Dendritic cell treated with granulocyte-macrophage colony-stimulating factor and Interleukin-4, amounts not matched to agents 40 ng/mL and 50 ng/mL, for 4 days (primary cell): ENCODE results near the gene KIF3A.

Experiments used
- H3K27ac Mint-ChIP-seq: one replicate; pipeline ENCODE4 v1.8.0; 2022; ENCODE audit warnings: mild to moderate bottlenecking, mixed read lengths
- H3K27me3 Mint-ChIP-seq: one replicate; pipeline ENCODE4 v1.8.0; 2022; ENCODE audit warnings: mild to moderate bottlenecking, mixed read lengths
- H3K36me3 Mint-ChIP-seq: one replicate; pipeline ENCODE4 v1.8.0; 2022; ENCODE audit warnings: low read depth, mixed read lengths
- H3K4me1 Mint-ChIP-seq: one replicate; pipeline ENCODE4 v1.8.0; 2022; ENCODE audit warnings: low read depth, mixed read lengths
- H3K4me3 Mint-ChIP-seq: one replicate; pipeline ENCODE4 v1.8.0; 2022; ENCODE audit warnings: mild to moderate bottlenecking, moderate library complexity, mixed read lengths
- H3K9me3 Mint-ChIP-seq: one replicate; pipeline ENCODE4 v1.8.0; 2022; ENCODE audit warnings: mixed read lengths
- intact Hi-C: fragments of 100-400 bp; cut with micrococcal nuclease; formaldehyde crosslinking; loops from one replicate; pipeline ENCODE4 v1.15.0; 2022

KIF3A gene

GRCh38 chr5:132656774-132657355 lies 80.5 kb downstream of the KIF3A start:
- H3K27me3 Mint-ChIP-seq, result peaks cover 50% of the 10 kb centered on the region

GRCh38 chr5:132655821-132656773 lies 81.2 kb downstream of the KIF3A start:
- Mint-ChIP-seq H3K9me3 (no peaks in the 10 kb centered on the region), H3K36me3 (no peaks in the 10 kb centered on the region), H3K4me3 (no peak overlapping the region), H3K4me1 (peaks cover 9% of the 10 kb centered on the region), H3K27ac (no peak overlapping the region), H3K27me3 (peaks cover 52% of the 10 kb centered on the region)
- intact Hi-C loops, result no loop called here

More at GRCh38 chr5:132656774-132657355, 80.5 kb downstream of the KIF3A start:
- no peaks in the 10 kb centered on the region for H3K9me3 Mint-ChIP-seq
- no peak overlapping the region for H3K27ac Mint-ChIP-seq
- H3K36me3 Mint-ChIP-seq, result no peaks in the 10 kb centered on the region
- H3K4me3 Mint-ChIP-seq, result no peak overlapping the region
- H3K4me1 Mint-ChIP-seq, result peaks cover 12% of the 10 kb centered on the region
- intact Hi-C loops, result no loop called here

- H3K9me3 Mint-ChIP-seq, result peaks cover 2% of the 10 kb centered on the region
- intact Hi-C loops, result no loop called here
- no peaks in the 10 kb centered on the region for H3K36me3 Mint-ChIP-seq
- peaks cover 6% of the 10 kb centered on the region for H3K4me1 Mint-ChIP-seq
- no peak overlapping the region for H3K4me3 Mint-ChIP-seq
- H3K27me3 Mint-ChIP-seq, result peaks cover 52% of the 10 kb centered on the region
- H3K27ac Mint-ChIP-seq, result no peak overlapping the region
Measured at GRCh38 chr5:132653716-132654115, 83.6 kb downstream of the KIF3A start.

GRCh38 chr5:132651838-132652469 lies 85.4 kb downstream of the KIF3A start:
- intact Hi-C loops, result no loop called here
- H3K9me3 Mint-ChIP-seq, result peaks cover 15% of the 10 kb centered on the region
- peaks cover 6% of the 10 kb centered on the region for H3K4me1 Mint-ChIP-seq
- H3K27ac Mint-ChIP-seq, result no peak overlapping the region
- H3K27me3 Mint-ChIP-seq, result peaks cover 47% of the 10 kb centered on the region
- no peaks in the 10 kb centered on the region for H3K36me3 Mint-ChIP-seq
- no peak overlapping the region for H3K4me3 Mint-ChIP-seq

- no peaks in the 10 kb centered on the region for H3K4me1 Mint-ChIP-seq
- intact Hi-C loops, result no loop called here
- no peak overlapping the region for H3K27ac Mint-ChIP-seq
- H3K4me3 Mint-ChIP-seq, result no peak overlapping the region
- H3K27me3 Mint-ChIP-seq, result peaks cover 16% of the 10 kb centered on the region
- H3K9me3 Mint-ChIP-seq, result peaks cover 15% of the 10 kb centered on the region
- peaks cover 9% of the 10 kb centered on the region for H3K36me3 Mint-ChIP-seq
Measured at GRCh38 chr5:132648355-132648754, 89.0 kb downstream of the KIF3A start.

GRCh38 chr5:132647473-132647872 lies 89.9 kb downstream of the KIF3A start:
- H3K27me3 Mint-ChIP-seq, result peaks cover 13% of the 10 kb centered on the region
- no peak overlapping the region for H3K27ac Mint-ChIP-seq
- H3K9me3 Mint-ChIP-seq, result peaks cover 15% of the 10 kb centered on the region
- no peak overlapping the region for H3K4me3 Mint-ChIP-seq
- H3K4me1 Mint-ChIP-seq, result no peaks in the 10 kb centered on the region
- intact Hi-C loops, result no loop called here
- peaks cover 18% of the 10 kb centered on the region for H3K36me3 Mint-ChIP-seq

GRCh38 chr5:132646583-132647266 lies 90.6 kb downstream of the KIF3A start:
- Mint-ChIP-seq H3K4me3 (no peak overlapping the region), H3K4me1 (no peaks in the 10 kb centered on the region), H3K27ac (no peak overlapping the region), H3K27me3 (peaks cover 6% of the 10 kb centered on the region), H3K36me3 (peaks cover 26% of the 10 kb centered on the region), H3K9me3 (peaks cover 15% of the 10 kb centered on the region)
- intact Hi-C loops, result no loop called here

GRCh38 chr5:132644177-132644576 lies 93.2 kb downstream of the KIF3A start:
- peaks cover 15% of the 10 kb centered on the region for H3K9me3 Mint-ChIP-seq
- intact Hi-C loops, result no loop called here
- H3K36me3 Mint-ChIP-seq, result peaks cover 49% of the 10 kb centered on the region
- H3K4me1 Mint-ChIP-seq, result no peaks in the 10 kb centered on the region
- H3K27me3 Mint-ChIP-seq, result peaks cover 6% of the 10 kb centered on the region
- no peak overlapping the region for H3K4me3 Mint-ChIP-seq
- H3K27ac Mint-ChIP-seq, result no peak overlapping the region
